ENCODE measurements around the gene HCN2. TPM values are rescaled to one million over a fixed set of nuclear protein-coding genes. Genes with fewer than 3 reads are reported as not detected.

HCN2 gene
- polyA plus RNA-seq, 1 experiment: 1.5 TPM

GRCh38 chr19:595326-596262, 5.9 kb downstream of the HCN2 start:
- Histone ChIP-seq H3K4me3 (ENCODE audit: low read depth, low read length) (no peak overlapping the region), H3K36me3 (ENCODE audit: control insufficient read depth, insufficient read depth, low read length) (no peaks in the 10 kb centered on the region), H3K27me3 (ENCODE audit: control insufficient read depth, insufficient read depth, low read length) (no peaks in the 10 kb centered on the region; the same call in none of the 2 replicates)
- CTCF ChIA-PET: no interaction called here
- DNase-seq (ENCODE audit: low read depth): no peak
- POLR2A ChIA-PET: no interaction called here
- no peak for TF ChIP-seq CTCF (IDR thresholded peaks at IDR 0.05; ENCODE audit: insufficient read depth, low read depth, low read length)

- ChIA-PET POLR2A (no interaction called here), CTCF (no interaction called here)
- no peak for DNase-seq (ENCODE audit: low read depth)
- no peak overlapping the region for H3K4me3 ChIP-seq (ENCODE audit: low read depth, low read length)
- H3K36me3 ChIP-seq (ENCODE audit: control insufficient read depth, insufficient read depth, low read length): no peaks in the 10 kb centered on the region
- TF ChIP-seq CTCF (IDR thresholded peaks at IDR 0.05; ENCODE audit: insufficient read depth, low read depth, low read length): no peak
- H3K27me3 ChIP-seq (ENCODE audit: control insufficient read depth, insufficient read depth, low read length): no peaks in the 10 kb centered on the region; the same call in 1 of the 2 replicates
Measured at GRCh38 chr19:596263-596655, 6.6 kb downstream of the HCN2 start.

- ChIA-PET CTCF (no interaction called here), POLR2A (no interaction called here)
Measured at GRCh38 chr19:597406-598315, 8.0 kb downstream of the HCN2 start.

GRCh38 chr19:601310-601709, 11.6 kb downstream of the HCN2 start:
- ChIA-PET CTCF (interaction anchor here (0.9 kb wide), 1 partner anchor 13 kb away, joined by 3 read pairs; no protein-coding TSS in a partner anchor), POLR2A (no interaction called here)
- no peaks in the 10 kb centered on the region; the same call in 1 of the 2 replicates for H3K27me3 ChIP-seq (ENCODE audit: control insufficient read depth, insufficient read depth, low read length)
- H3K36me3 ChIP-seq (ENCODE audit: control insufficient read depth, insufficient read depth, low read length): no peaks in the 10 kb centered on the region
- H3K4me3 ChIP-seq (ENCODE audit: low read depth, low read length): no peak overlapping the region
- no peak for DNase-seq (ENCODE audit: low read depth)
- TF ChIP-seq CTCF (IDR thresholded peaks at IDR 0.05; ENCODE audit: insufficient read depth, low read depth, low read length): no peak

More at GRCh38 chr19:597406-598315, 8.0 kb downstream of the HCN2 start:
- DNase-seq (ENCODE audit: low read depth): no peak
- TF ChIP-seq CTCF (IDR thresholded peaks at IDR 0.05; ENCODE audit: insufficient read depth, low read depth, low read length): no peak
- H3K36me3 ChIP-seq (ENCODE audit: control insufficient read depth, insufficient read depth, low read length): no peaks in the 10 kb centered on the region
- H3K4me3 ChIP-seq (ENCODE audit: low read depth, low read length): no peak overlapping the region
- H3K27me3 ChIP-seq (ENCODE audit: control insufficient read depth, insufficient read depth, low read length): no peaks in the 10 kb centered on the region; the same call in 1 of the 2 replicates

GRCh38 chr19:601790-602189, 12.1 kb downstream of the HCN2 start:
- ChIA-PET CTCF (interaction anchor here (0.9 kb wide), 1 partner anchor 13 kb away, joined by 3 read pairs; no protein-coding TSS in a partner anchor), POLR2A (no interaction called here)
- no peaks in the 10 kb centered on the region for H3K27me3 ChIP-seq (ENCODE audit: control insufficient read depth, insufficient read depth, low read length)
- no peak for DNase-seq (ENCODE audit: low read depth)
- no peak overlapping the region for H3K4me3 ChIP-seq (ENCODE audit: low read depth, low read length)
- H3K36me3 ChIP-seq (ENCODE audit: control insufficient read depth, insufficient read depth, low read length): no peaks in the 10 kb centered on the region
- TF ChIP-seq CTCF (IDR thresholded peaks at IDR 0.05; ENCODE audit: insufficient read depth, low read depth, low read length): no peak

Data from BJ (cell line).